Central memory CD4-positive, alpha-beta T cell (primary cell): Measurements from ENCODE around the gene OR7A5.
"Not testable (repeated sequence)": the region's sequence is repeated elsewhere in the genome, so short reads cannot be mapped to it uniquely, and the experiment has no call there.

Experiments used
- DNase-seq: peaks from one replicate; pipeline ENCODE4 v3.0.0; 2022
- total RNA-seq, 3 experiments: gene quantifications; one replicate each; lab custom pipeline; 2026; lab: John Stamatoyannopoulos, UW

Gene OR7A5
- total RNA-seq, result 0 reads per million in 3 experiments

GRCh38 chr19:14835011-14835410, at the start of gene OR7A5, which contains the start of gene OR7C1:
OR7A5 (minus strand) TSS chr19:14835185; CDS start chr19:14828241, 6,944 bp downstream.
OR7C1 (minus strand) TSS chr19:14835185; CDS start chr19:14800136, 35,049 bp downstream.
- no peak for DNase-seq

- DNase-seq, result no peak
Measured at GRCh38 chr19:14871619-14872230, 36.7 kb upstream of the OR7A5 start.

- DNase-seq, result no peak
Measured at GRCh38 chr19:14868497-14868896, 33.5 kb upstream of the OR7A5 start.

- no peak for DNase-seq
Measured at GRCh38 chr19:14848822-14849221, 13.8 kb upstream of the OR7A5 start, which contains the start of gene OR7A10. OR7A10 (minus strand) TSS chr19:14848922; CDS start chr19:14841877, 7,045 bp downstream.

GRCh38 chr19:14843578-14843977, 8.6 kb upstream of the OR7A5 start:
- no peak for DNase-seq

GRCh38 chr19:14843169-14843568, 8.2 kb upstream of the OR7A5 start:
- no peak for DNase-seq

- DNase-seq, result no peak
Measured at GRCh38 chr19:14840206-14840605, 5.2 kb upstream of the OR7A5 start.

GRCh38 chr19:14837391-14837790, 2.4 kb upstream of the OR7A5 start:
- DNase-seq, result no peak

- no peak for DNase-seq
Measured at GRCh38 chr19:14830702-14831101, 4.3 kb downstream of the OR7A5 start.

GRCh38 chr19:14826006-14826405, 9.0 kb downstream of the OR7A5 start:
- no peak for DNase-seq

GRCh38 chr19:14821937-14822336, 13.0 kb downstream of the OR7A5 start:
- DNase-seq, result no peak

- DNase-seq, result no peak
Measured at GRCh38 chr19:14818588-14818987, 16.4 kb downstream of the OR7A5 start.

- DNase-seq, result no peak
Measured at GRCh38 chr19:14817052-14817451, 17.9 kb downstream of the OR7A5 start.

GRCh38 chr19:14814982-14815652, 19.9 kb downstream of the OR7A5 start:
- DNase-seq, result no peak

- no peak for DNase-seq
Measured at GRCh38 chr19:14809272-14810057, 25.5 kb downstream of the OR7A5 start.

GRCh38 chr19:14804765-14805164, 30.2 kb downstream of the OR7A5 start:
- DNase-seq, result no peak

GRCh38 chr19:14798760-14799159, 36.2 kb downstream of the OR7A5 start:
- no peak for DNase-seq

- DNase-seq, result no peak
Measured at GRCh38 chr19:14796021-14796420, 39.0 kb downstream of the OR7A5 start.

GRCh38 chr19:14795078-14795721, 39.8 kb downstream of the OR7A5 start:
- no peak for DNase-seq

GRCh38 chr19:14792250-14792649, 42.7 kb downstream of the OR7A5 start:
- not testable (repeated sequence) for DNase-seq

GRCh38 chr19:14786421-14786851, 48.5 kb downstream of the OR7A5 start:
- DNase-seq, result no peak

GRCh38 chr19:14785102-14785793, 49.7 kb downstream of the OR7A5 start:
- not testable (repeated sequence) for DNase-seq
